Breast epithelium (tissue), 4 donors: Measurements from ENCODE around the gene CBFA2T2. TPM values are rescaled to one million over a fixed set of nuclear protein-coding genes. Genes with fewer than 3 reads are reported as not detected.

Experiments used
- DNase-seq, 2 donors: peaks; one replicate each; pipeline ENCODE4 v3.0.0-alpha.2; 2019; ENCODE audit warnings: low spot score in 2 of 2
- H3K27ac ChIP-seq, 2 donors: fragments of 200-600 bp; sonication (generic) in 1 of 2; one replicate each; pipeline ENCODE4 v1.5.1; 2016 to 2019; ENCODE audit warnings: mild to moderate bottlenecking in 1 of 2
- H3K27me3 ChIP-seq, 2 donors: fragments of 200-600 bp; sonication (generic) in 1 of 2; one replicate each; pipeline versions ENCODE4 v1.5.1 to v1.6.0; 2017 to 2019; ENCODE audit warnings: control low read depth in 1 of 2, mild to moderate bottlenecking in 1 of 2
- H3K36me3 ChIP-seq: fragments of 200-600 bp; one replicate; pipeline ENCODE4 v1.5.1; 2019
- H3K4me1 ChIP-seq, 2 donors: fragments of 200-600 bp; sonication (generic); one replicate each; pipeline ENCODE4 v1.5.1; 2016 to 2019; ENCODE audit warnings: control low read depth in 1 of 2
- H3K4me3 ChIP-seq, 3 donors: fragments of 200-600 bp; sonication (generic); 1 replicate in 2 of 3; 2 replicates in 1 of 3; pipeline ENCODE4 v1.5.1; 2016 to 2019; ENCODE audit warnings: mild to moderate bottlenecking in 3 of 3, moderate library complexity in 2 of 3
- H3K9me3 ChIP-seq, 2 donors: fragments of 200-600 bp; sonication (generic) in 1 of 2; one replicate each; pipeline ENCODE4 v1.5.1; 2016 to 2019; ENCODE audit warnings: control low read depth in 1 of 2
- CTCF ChIP-seq, 3 donors: fragments of 450-650 bp; IDR thresholded peaks; one replicate each; pipeline ENCODE4 v1.5.1; 2016 to 2017; ENCODE audit warnings: antibody characterized with exemption in 3 of 3, mild to moderate bottlenecking in 3 of 3, moderate library complexity in 3 of 3
- POLR2A ChIP-seq: fragments of 450-650 bp; IDR thresholded peaks from one replicate; pipeline ENCODE4 v1.6.1; 2016; ENCODE audit warnings: antibody characterized with exemption, mild to moderate bottlenecking, moderate library complexity
- POLR2AphosphoS5 ChIP-seq, 3 donors: sonication (generic); formaldehyde crosslinking; IDR thresholded peaks; one replicate each; pipeline ENCODE4 v1.6.1; 2017; ENCODE audit warnings: antibody characterized with exemption in 3 of 3
- intact Hi-C: fragments of 100-400 bp; cut with DNase I; formaldehyde crosslinking; loops from one replicate; pipeline ENCODE4 v1.15.1; 2023; ENCODE audit warnings: low total_unique reads
- total RNA-seq, 3 donors: library from RNA; depleted of rRNA; stranded (reverse); fragments of >200 nt; gene quantifications; one replicate each; pipeline ENCODE4 v1.1.0, GENCODE V29; 2016

Gene CBFA2T2
- total RNA-seq, 3 donors from 2014 or later = 10.9 to 20.9 (median 17.0) TPM

GRCh38 chr20:33658510-33658909 lies 168.6 kb downstream of the CBFA2T2 start:
- DNase-seq = no peak
- Histone ChIP-seq H3K36me3 (no peaks in the 10 kb centered on the region), H3K27ac (no peak overlapping the region), H3K4me3 (no peak overlapping the region), H3K27me3 (no peaks in the 10 kb centered on the region), H3K9me3 (no peaks in the 10 kb centered on the region), H3K4me1 (peaks cover 0 to 5% of the 10 kb centered on the region in 2 donors)
- TF ChIP-seq POLR2AphosphoS5 (IDR thresholded peaks at IDR 0.05) = no peak
- no peak for TF ChIP-seq POLR2A
- no peak for TF ChIP-seq CTCF (IDR thresholded peaks at IDR 0.05)
- intact Hi-C loops = loop anchor here (10.0 kb wide), 1 partner anchor 194 kb away; no protein-coding TSS in a partner anchor

- no peak for DNase-seq
- TF ChIP-seq POLR2A (no peak), CTCF (IDR thresholded peaks at IDR 0.05) (no peak), POLR2AphosphoS5 (IDR thresholded peaks at IDR 0.05) (no peak)
- intact Hi-C loops = loop anchor here (10.0 kb wide), 1 partner anchor 194 kb away; no protein-coding TSS in a partner anchor
These were observed 169.0 kb downstream of the CBFA2T2 start for GRCh38 chr20:33658929-33659328.

GRCh38 chr20:33659341-33660034 lies 169.6 kb downstream of the CBFA2T2 start:
- H3K4me3 ChIP-seq = no peak overlapping the region
- DNase-seq = no peak
- no peak for TF ChIP-seq CTCF (IDR thresholded peaks at IDR 0.05)
- TF ChIP-seq POLR2A = no peak
- TF ChIP-seq POLR2AphosphoS5 (IDR thresholded peaks at IDR 0.05) = no peak
- no peaks in the 10 kb centered on the region for H3K9me3 ChIP-seq
- H3K4me1 ChIP-seq = peaks cover 0 to 5% of the 10 kb centered on the region in 2 donors
- no peaks in the 10 kb centered on the region for H3K27me3 ChIP-seq
- intact Hi-C loops = loop anchor here (10.0 kb wide), 1 partner anchor 195 kb away; no protein-coding TSS in a partner anchor
- H3K27ac ChIP-seq = no peak overlapping the region
- no peaks in the 10 kb centered on the region for H3K36me3 ChIP-seq

More at GRCh38 chr20:33658929-33659328, 169.0 kb downstream of the CBFA2T2 start:
- peaks cover 0 to 5% of the 10 kb centered on the region in 2 donors for H3K4me1 ChIP-seq
- no peak overlapping the region for H3K4me3 ChIP-seq
- H3K27ac ChIP-seq = no peak overlapping the region
- H3K27me3 ChIP-seq = no peaks in the 10 kb centered on the region
- H3K9me3 ChIP-seq = no peaks in the 10 kb centered on the region
- no peaks in the 10 kb centered on the region for H3K36me3 ChIP-seq

- no peak overlapping the region for H3K4me3 ChIP-seq
- intact Hi-C loops = no loop called here
- TF ChIP-seq CTCF (IDR thresholded peaks at IDR 0.05) (no peak), POLR2A (no peak), POLR2AphosphoS5 (IDR thresholded peaks at IDR 0.05) (no peak)
- H3K27me3 ChIP-seq = no peaks in the 10 kb centered on the region
- H3K9me3 ChIP-seq = no peaks in the 10 kb centered on the region
- no peak for DNase-seq
- H3K4me1 ChIP-seq = peaks cover 0 to 5% of the 10 kb centered on the region in 2 donors
- no peaks in the 10 kb centered on the region for H3K36me3 ChIP-seq
- H3K27ac ChIP-seq = no peak overlapping the region
These were observed 170.3 kb downstream of the CBFA2T2 start for GRCh38 chr20:33660035-33660684.

- intact Hi-C loops = no loop called here
- Histone ChIP-seq H3K4me3 (no peak overlapping the region), H3K27ac (no peak overlapping the region), H3K4me1 (peaks cover 0 to 5% of the 10 kb centered on the region in 2 donors), H3K36me3 (no peaks in the 10 kb centered on the region), H3K27me3 (no peaks in the 10 kb centered on the region), H3K9me3 (no peaks in the 10 kb centered on the region)
- TF ChIP-seq POLR2A = no peak
- no peak for TF ChIP-seq CTCF (IDR thresholded peaks at IDR 0.05)
- TF ChIP-seq POLR2AphosphoS5 (IDR thresholded peaks at IDR 0.05) = no peak
- DNase-seq = no peak
These were observed 170.8 kb downstream of the CBFA2T2 start for GRCh38 chr20:33660685-33661058.
